H1 (cell line): Measurements from ENCODE around the gene POLA1. TPM values are rescaled to one million over a fixed set of nuclear protein-coding genes. Genes with fewer than 3 reads are reported as not detected.

Experiments
- KDM1A ChIP-seq: fragments of 200-600, 300-600 bp; sonication (generic); IDR thresholded peaks from 2 replicates; pipeline ENCODE4 v1.7.1; 2016; ENCODE audit warnings: mild to moderate bottlenecking, low read length, borderline replicate concordance
- RFX5 ChIP-seq: IDR thresholded peaks from 2 replicates; pipeline ENCODE4 v1.6.1; 2011; ENCODE audit warnings: low read depth, low read length, improper control_type of control experiment, borderline replicate concordance
- polyA plus RNA-seq, 7 experiments: library from polyadenylated mRNA; depleted of rRNA in 3 of 7; stranded (reverse) in 5 of 7; unstranded in 2 of 7; fragments of >200 nt in 5 of 7; fragments of 200-250 nt in 2 of 7; gene quantifications; 1 replicate in 5 of 7; 2 replicates in 1 of 7; 4 replicates in 1 of 7; pipeline versions ENCODE4 v1.2.1 to v1.2.3, GENCODE V29; 2011 to 2013; ENCODE audit warnings: missing spikeins in 2 of 7, mixed read lengths in 2 of 7
- total RNA-seq: library from RNA; stranded (reverse); fragmentation: NEBNext Ultra II Directional; extraction: Animal tissue kit (Norgen Biotek cat#: 25700); gene quantifications from 2 replicates; pipeline ENCODE4 v1.2.1, GENCODE V29; 2021

Gene POLA1
- total and polyA plus RNA-seq, 2 of the 8 experiments (the other 6 are each of a cell fraction or from before 2014, with no cell fraction given): 5.6 to 34.9 TPM

- TF ChIP-seq KDM1A (no peak), RFX5 (no peak)
- TF ChIP-seq, all 59 proteins: peak for 0
Measured at GRCh38 chrX:24925430-24925829, 231.7 kb downstream of the POLA1 start (continued).
